H54 (cell line): Measurements from ENCODE around the gene KSR1.
"Not testable (repeated sequence)": the region's sequence is repeated elsewhere in the genome, so short reads cannot be mapped to it uniquely, and the experiment has no call there.

Experiments used
- DNase-seq: peaks from one replicate; pipeline ENCODE4 v3.0.0; 2011; ENCODE audit warnings: low spot score, mixed read lengths; ENCODE audit not compliant: insufficient read length
- FAIRE-seq: peaks from 3 replicates; lab custom pipeline; 2011; peaks lifted over from hg19 to GRCh38; lab: Jason Lieb, UNC
- POLR2A ChIP-seq: IDR thresholded peaks from 2 replicates; pipeline ENCODE4 v1.6.1; 2011; ENCODE audit warnings: low read depth, mild to moderate bottlenecking, low read length

KSR1 gene

GRCh38 chr17:27630607-27631410 is 174.6 kb downstream of the KSR1 start, which contains the start of gene LGALS9:
Gene LGALS9 (plus strand): TSS chr17:27631188. CDS start chr17:27631266, 78 bp downstream.
- no peak for DNase-seq
- TF ChIP-seq POLR2A, result no peak
- no peak for FAIRE-seq

DNA sequence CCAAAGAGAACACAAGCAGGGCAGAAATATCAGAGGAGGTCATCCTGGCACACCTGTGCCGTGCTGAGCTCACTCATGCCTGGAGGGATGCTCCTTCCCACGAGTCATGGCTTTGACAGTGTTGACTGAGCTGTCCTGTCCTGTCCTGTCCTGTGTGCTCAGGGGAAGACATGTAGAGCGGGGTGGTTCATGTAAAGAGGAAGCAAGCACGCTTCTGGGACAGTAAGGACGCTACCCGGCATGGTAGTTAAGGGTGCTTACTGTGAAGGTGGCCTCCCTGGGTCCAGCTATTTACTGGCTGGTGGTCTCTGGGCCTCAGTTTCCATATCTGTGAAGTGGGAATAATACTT is 175.1 kb downstream of the KSR1 start:
- TF ChIP-seq POLR2A, result no peak
- DNase-seq (no peak), FAIRE-seq (no peak)

DNA sequence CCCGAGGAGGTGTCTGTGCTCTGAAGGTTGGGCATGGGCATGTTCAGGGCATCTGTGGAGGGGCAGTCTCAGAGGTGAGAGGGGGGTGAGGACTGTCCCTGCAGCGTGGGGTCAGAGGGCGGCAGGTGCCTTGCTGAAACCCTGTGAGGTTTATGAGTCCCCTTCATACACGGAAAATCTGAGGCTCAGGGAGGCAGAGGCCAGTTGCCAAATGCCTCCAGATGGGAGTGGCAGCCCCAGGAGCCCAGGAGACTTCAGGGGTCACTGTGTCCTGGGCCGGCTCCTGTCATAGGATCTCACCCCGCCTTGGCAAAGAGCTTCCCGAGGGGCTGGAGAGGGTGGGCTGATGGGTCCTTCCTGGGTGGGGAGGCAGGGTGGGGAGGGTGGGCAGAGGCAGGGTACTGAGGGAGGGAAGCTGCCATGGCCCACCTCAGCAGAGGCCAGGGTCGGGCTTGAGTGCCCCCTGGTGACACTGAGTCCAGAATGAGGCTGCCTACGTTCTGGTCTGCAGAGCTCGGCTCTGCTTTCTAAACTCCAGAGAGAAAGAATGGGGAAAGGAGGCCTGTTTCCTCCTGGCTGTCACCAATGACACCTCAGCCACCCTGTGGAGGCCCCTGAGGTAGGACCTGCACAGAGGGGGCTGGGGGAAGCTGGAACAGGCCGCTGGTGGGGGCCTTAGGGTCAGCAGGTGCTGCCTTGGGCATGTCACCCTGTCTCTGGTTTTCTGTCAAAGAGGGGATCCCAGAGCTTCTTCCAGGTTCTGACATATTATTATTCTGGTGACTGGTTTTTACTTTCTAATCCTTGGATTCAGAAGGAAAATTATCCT is 175.9 kb downstream of the KSR1 start:
- DNase-seq (no peak), FAIRE-seq (no peak)
- TF ChIP-seq POLR2A, result no peak

- not testable (repeated sequence) for DNase-seq, FAIRE-seq
Measured at GRCh38 chr17:27632766-27633165, 176.5 kb downstream of the KSR1 start.

DNA sequence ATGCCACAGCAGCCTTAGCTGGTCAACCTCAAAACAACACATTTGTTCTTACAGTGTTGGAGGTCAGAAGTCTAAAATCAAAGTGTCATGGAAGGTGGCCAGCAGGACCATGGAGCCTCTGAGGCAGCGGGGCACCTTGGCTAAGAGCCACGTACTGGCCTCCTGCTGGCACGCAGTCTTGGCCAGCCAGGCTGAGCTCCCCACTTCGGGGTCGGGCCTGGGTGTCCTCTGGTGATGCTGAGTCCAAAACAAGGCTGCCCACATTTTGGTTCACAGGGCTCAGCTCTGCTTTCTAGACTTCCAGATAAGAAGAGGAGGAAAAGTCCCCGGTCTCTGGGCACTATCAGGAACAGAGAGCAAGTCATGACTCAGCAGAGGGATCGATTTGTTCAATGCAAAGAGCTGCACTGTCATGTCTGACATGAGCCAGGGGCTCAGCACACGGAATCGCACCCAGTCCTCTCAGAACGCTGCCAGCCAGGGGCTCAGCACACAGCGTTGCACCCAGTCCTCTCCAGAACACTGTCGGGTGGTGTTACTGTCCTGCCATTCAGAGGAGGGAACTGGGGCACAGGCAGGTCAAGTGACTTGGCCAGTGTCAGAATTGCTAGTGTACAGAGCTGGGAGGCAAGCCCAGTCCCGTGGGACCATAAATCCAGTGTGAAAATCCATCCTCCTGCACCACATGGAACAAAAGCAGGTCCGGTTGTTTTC is 177.2 kb downstream of the KSR1 start:
- FAIRE-seq, result no peak
- no peak for DNase-seq
- no peak for TF ChIP-seq POLR2A

- no peak for FAIRE-seq
- no peak for TF ChIP-seq POLR2A
Measured at GRCh38 chr17:27634026-27634335, 177.7 kb downstream of the KSR1 start.

GRCh38 chr17:27634776-27635175 is 178.5 kb downstream of the KSR1 start:
- DNase-seq (no peak), FAIRE-seq (no peak)
- no peak for TF ChIP-seq POLR2A

More at GRCh38 chr17:27634026-27634335, 177.7 kb downstream of the KSR1 start:
- no peak for DNase-seq

GRCh38 chr17:27635275-27635823 is 179.1 kb downstream of the KSR1 start:
- no peak for TF ChIP-seq POLR2A
- no peak for DNase-seq
- FAIRE-seq, result no peak

DNA sequence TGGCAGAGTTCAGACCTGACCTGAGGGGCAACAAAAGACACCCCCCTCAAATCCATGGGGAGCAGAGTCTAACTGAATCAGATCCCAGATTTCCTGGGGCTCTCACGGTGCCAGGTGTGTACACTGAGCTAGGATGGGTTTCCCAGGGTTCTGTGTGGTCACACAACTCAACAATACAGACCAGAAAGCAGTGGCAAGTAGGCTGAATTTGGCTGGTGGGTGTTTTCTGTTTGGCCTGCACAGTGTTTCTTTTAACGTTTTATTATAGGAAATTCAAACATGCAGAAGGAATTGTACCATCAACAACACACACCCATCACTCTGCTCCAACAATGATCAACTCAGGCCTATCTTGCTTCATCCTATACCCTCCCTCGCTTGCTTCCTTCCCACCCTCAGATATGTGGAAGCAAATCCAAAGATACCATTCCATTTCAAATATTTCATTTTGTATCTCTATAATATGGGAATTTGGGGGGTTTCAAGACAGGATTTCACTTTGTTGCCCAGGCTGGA is 179.8 kb downstream of the KSR1 start:
- not testable (repeated sequence) for DNase-seq, FAIRE-seq

GRCh38 chr17:27637818-27638217 is 181.6 kb downstream of the KSR1 start:
- FAIRE-seq, DNase-seq: not testable (repeated sequence)

DNA sequence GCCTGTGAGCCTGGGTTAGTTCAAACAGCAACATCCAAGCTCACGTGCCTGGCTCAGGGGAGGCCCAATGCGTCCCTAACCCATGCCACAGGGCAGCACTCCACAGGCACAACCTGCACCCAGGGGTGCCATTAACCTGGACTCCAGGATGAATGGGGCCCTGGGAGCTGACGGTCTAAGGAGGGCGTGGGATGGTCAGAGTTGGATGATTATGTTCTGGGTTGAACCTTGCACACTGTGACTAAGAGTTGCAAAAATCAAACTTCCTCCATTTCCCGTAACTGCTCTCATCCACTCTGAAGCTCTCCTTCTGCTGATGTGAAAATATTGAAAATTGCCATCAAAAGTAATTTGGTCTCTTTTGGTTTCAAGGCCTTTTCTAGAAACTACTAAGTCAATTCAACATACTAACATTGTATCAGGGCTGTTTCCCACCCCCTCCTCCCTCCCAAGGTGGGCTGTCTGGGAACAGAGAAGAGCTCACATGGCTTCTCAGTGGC is 182.2 kb downstream of the KSR1 start:
- FAIRE-seq, result not testable (repeated sequence)

DNA sequence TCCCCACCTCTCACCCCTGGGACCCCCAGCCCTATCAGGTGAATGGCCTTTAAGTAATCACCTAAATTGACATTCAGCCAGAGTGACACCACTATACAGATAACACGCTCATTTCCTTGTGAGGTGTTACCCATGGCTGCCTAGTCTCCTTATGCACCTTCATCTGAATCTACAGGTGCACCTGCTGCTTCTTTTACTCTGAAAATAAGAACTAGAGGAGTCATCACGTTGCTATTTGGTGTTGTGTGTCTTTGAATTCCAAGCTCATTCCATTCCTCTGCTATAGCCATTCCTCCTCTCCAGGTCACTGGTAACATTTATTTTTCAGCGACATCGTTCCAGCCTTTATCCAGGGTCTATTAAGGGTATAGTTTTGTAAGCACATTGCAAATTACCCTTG is 184.5 kb downstream of the KSR1 start:
- FAIRE-seq (no peak), DNase-seq (no peak)
- no peak for TF ChIP-seq POLR2A

More for the DNA sequence above, 182.2 kb downstream of the KSR1 start:
- not testable (repeated sequence) for DNase-seq

- no peak for FAIRE-seq
- no peak for DNase-seq
- TF ChIP-seq POLR2A, result no peak
Measured at GRCh38 chr17:27644586-27644985, 188.3 kb downstream of the KSR1 start.

DNA sequence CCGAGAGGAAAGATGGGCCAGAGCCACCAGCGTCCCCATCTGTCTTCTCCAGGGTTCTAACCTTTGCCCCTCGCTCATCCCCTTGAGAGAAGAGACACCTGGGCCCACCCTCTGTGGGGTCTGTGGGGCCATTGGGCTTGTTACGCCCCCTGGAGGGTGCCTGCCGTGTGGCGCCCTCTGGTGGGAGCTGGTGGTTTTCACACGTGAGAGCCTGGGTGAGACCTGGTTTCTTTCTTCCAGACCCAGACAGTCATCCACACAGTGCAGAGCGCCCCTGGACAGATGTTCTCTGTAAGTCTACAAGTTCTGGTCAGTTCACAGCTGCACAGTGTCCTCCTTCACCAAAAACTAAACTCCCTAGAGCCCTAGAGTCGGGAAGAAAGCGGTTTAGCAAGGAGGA is 189.4 kb downstream of the KSR1 start:
- not testable (repeated sequence) for FAIRE-seq, DNase-seq
